CD4-positive, CD25-positive, alpha-beta regulatory T cell (primary cell): Measurements from ENCODE around the gene WWOX. TPM values are rescaled to one million over a fixed set of nuclear protein-coding genes. Genes with fewer than 3 reads are reported as not detected.
"Not testable (repeated sequence)": the region's sequence is repeated elsewhere in the genome, so short reads cannot be mapped to it uniquely, and the experiment has no call there.

Experiments used
- ATAC-seq, 2 donors: fragments of 150-1000 bp; cut with Tn5 transposase; one replicate each; pipeline ENCODE4 v1.10.0; 2021; ENCODE audit warnings: low read depth in 2 of 2, moderate number of reproducible peaks in 2 of 2, moderate library complexity in 1 of 2
- DNase-seq, 3 donors: peaks; one replicate each; pipeline versions ENCODE4 v3.0.0 to v3.0.0-alpha.2; 2012 to 2022; ENCODE audit warnings: mixed read lengths in 1 of 3
- H3K27ac ChIP-seq: one replicate; pipeline ENCODE4 v1.7.0; 2013; ENCODE audit warnings: mild to moderate bottlenecking, low read length; ENCODE audit not compliant: insufficient read depth, poor library complexity, severe bottlenecking
- H3K27me3 ChIP-seq: one replicate; pipeline ENCODE4 v1.7.0; 2013; ENCODE audit warnings: low read length; ENCODE audit not compliant: control insufficient read depth, insufficient read depth
- H3K36me3 ChIP-seq: one replicate; pipeline ENCODE4 v1.7.0; 2013; ENCODE audit warnings: mild to moderate bottlenecking, low read length, moderate library complexity; ENCODE audit not compliant: control insufficient read depth, insufficient read depth
- H3K4me1 ChIP-seq: 2 replicates; pipeline ENCODE4 v1.7.0; 2013; ENCODE audit warnings: mild to moderate bottlenecking, low read length; ENCODE audit not compliant: insufficient read depth, control insufficient read depth, poor library complexity, severe bottlenecking
- H3K4me3 ChIP-seq: one replicate; pipeline ENCODE4 v1.7.0; 2013; ENCODE audit warnings: low read depth, mild to moderate bottlenecking, low read length, moderate library complexity
- H3K9me3 ChIP-seq, 2 experiments: 1 replicate in 1 of 2; 2 replicates in 1 of 2; pipeline ENCODE4 v1.7.0; 2013; ENCODE audit warnings: low read length in 2 of 2, mild to moderate bottlenecking in 1 of 2, moderate library complexity in 1 of 2; ENCODE audit not compliant: control insufficient read depth in 2 of 2
- H3K27ac Mint-ChIP-seq, 3 donors: one replicate each; pipeline ENCODE4 v1.8.0; 2020 to 2022; ENCODE audit warnings: mild to moderate bottlenecking in 3 of 3, mixed read lengths in 3 of 3, moderate library complexity in 2 of 3
- H3K27me3 Mint-ChIP-seq: one replicate; pipeline ENCODE4 v1.8.0; 2022; ENCODE audit warnings: mild to moderate bottlenecking, mixed read lengths
- H3K36me3 Mint-ChIP-seq: one replicate; pipeline ENCODE4 v1.8.0; 2020; ENCODE audit warnings: mixed read lengths
- H3K4me1 Mint-ChIP-seq, 4 donors: one replicate each; pipeline ENCODE4 v1.8.0; 2020 to 2022; ENCODE audit warnings: mixed read lengths in 4 of 4, mild to moderate bottlenecking in 1 of 4
- H3K4me3 Mint-ChIP-seq, 4 donors: one replicate each; pipeline ENCODE4 v1.8.0; 2020 to 2022; ENCODE audit warnings: mild to moderate bottlenecking in 4 of 4, mixed read lengths in 4 of 4, moderate library complexity in 3 of 4
- H3K9me3 Mint-ChIP-seq, 7 donors: one replicate each; pipeline ENCODE4 v1.8.0; 2020 to 2022; ENCODE audit warnings: mixed read lengths in 7 of 7, mild to moderate bottlenecking in 3 of 7, moderate library complexity in 2 of 7
- polyA plus RNA-seq, 4 donors: library from polyadenylated mRNA; unstranded; fragments of 300-500 nt; fragmentation: Illumina TruSeq; gene quantifications; one replicate each; pipeline ENCODE4 v1.2.3, GENCODE V29; 2021
- total RNA-seq: library from RNA; stranded (reverse); gene quantifications from one replicate; pipeline ENCODE4 v1.2.3, GENCODE V29; 2022

The WWOX gene
- total and polyA plus RNA-seq, 5 donors from 2014 or later, result 10.3 to 18.6 (median 12.8) TPM

DNA sequence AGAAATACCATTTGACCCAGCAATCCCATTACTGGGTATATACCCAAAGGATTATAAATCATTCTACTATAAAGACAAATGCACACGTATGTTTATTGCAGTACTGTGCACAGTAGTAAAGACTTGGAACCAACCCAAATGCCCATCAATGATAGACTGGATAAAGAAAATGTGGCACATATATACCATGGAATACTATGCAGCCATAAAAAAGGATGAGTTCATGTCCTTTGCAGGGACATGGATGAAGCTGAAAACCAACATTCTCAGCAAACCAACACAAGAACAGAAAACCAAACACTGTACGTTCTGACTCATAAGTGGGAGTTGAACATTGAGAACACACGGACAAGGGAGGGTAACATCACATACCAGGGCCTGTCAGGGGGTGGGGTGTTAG lies 1126.5 kb downstream of the WWOX start:
- H3K4me1 ChIP-seq, H3K9me3 Mint-ChIP-seq, DNase-seq, H3K27ac ChIP-seq, H3K4me3 ChIP-seq, H3K36me3 Mint-ChIP-seq, H3K4me1 Mint-ChIP-seq, H3K4me3 Mint-ChIP-seq, H3K27me3 ChIP-seq, H3K9me3 ChIP-seq, H3K27ac Mint-ChIP-seq, ATAC-seq, H3K36me3 ChIP-seq: not testable (repeated sequence)
- peaks cover 14% of the 10 kb centered on the region for H3K27me3 Mint-ChIP-seq

DNA sequence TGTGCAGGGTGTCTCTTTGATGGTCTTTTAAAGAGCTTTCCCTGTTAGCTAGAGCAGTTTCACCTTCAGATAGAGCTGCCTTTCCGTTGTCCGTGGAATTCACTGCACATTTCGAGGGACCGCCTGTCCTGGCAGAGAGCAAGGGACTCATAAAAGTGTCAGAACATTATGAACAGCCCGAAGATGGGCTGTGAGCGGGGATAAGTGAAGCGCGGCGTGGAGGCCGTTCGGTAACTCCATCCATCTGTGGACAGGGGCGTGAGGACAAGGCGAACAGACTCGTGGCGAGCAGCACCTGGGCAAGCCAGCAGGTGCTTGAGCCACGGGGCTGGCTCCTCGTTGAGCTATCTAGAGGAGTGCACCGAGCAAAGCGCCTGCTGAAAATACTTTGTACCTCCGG lies 1129.9 kb downstream of the WWOX start:
- ATAC-seq (no peak), DNase-seq (no peak)
- Mint-ChIP-seq H3K27ac (no peak overlapping the region), H3K36me3 (no peaks in the 10 kb centered on the region), H3K4me1 (no peaks in the 10 kb centered on the region), H3K4me3 (no peak overlapping the region), H3K27me3 (peaks cover 5% of the 10 kb centered on the region), H3K9me3 (peaks cover 0 to 6% (median 0%) of the 10 kb centered on the region in 7 donors)
- Histone ChIP-seq H3K27me3 (no peaks in the 10 kb centered on the region), H3K27ac (no peak overlapping the region), H3K36me3 (no peaks in the 10 kb centered on the region), H3K4me3 (no peak overlapping the region), H3K4me1 (no peaks in the 10 kb centered on the region), H3K9me3 (no peaks in the 10 kb centered on the region)

DNA sequence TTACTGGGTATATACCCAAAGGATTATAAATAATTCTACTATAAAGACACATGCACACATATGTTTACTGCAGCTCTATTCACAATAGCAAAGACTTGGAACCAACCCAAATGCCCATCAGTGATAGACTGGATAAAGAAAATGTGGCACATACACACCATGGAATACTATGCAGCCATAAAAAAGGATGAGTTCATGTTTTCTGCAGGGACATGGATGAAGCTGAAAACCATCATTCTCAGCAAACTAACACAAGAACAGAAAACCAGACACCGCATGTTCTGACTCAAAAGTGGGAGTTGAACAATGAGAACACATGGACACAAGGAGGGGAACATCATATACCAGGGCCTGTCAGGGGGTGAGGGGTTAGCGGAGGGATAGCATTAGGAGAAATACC lies 1146.2 kb downstream of the WWOX start:
- not testable (repeated sequence) for H3K27ac Mint-ChIP-seq, H3K36me3 Mint-ChIP-seq, H3K4me1 Mint-ChIP-seq, H3K4me1 ChIP-seq, H3K27ac ChIP-seq, ATAC-seq, H3K4me3 Mint-ChIP-seq, H3K36me3 ChIP-seq, DNase-seq, H3K4me3 ChIP-seq, H3K27me3 ChIP-seq, H3K9me3 Mint-ChIP-seq, H3K9me3 ChIP-seq
- H3K27me3 Mint-ChIP-seq, result peaks cover 15% of the 10 kb centered on the region

DNA sequence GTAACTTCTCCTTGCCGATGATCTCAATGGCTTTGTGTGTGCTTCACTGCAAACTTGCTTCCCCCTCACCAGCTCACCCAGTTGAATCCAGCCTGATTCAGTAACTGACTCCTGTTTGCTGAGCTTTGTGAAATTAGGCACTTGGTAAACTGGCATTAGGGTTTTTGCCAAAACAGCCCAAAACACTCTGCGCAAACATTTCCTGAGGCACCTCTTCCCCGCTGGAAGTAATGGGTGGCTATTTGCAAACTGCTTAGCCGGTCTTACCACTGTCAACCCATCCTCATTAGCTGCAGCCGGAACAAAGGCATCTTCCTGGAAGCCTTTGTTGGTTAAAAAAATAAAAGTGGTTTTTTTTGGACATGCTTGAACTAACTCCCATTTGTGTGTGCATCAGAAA lies 1147.9 kb downstream of the WWOX start:
- ATAC-seq, result no peak
- DNase-seq, result no peak
- no peak overlapping the region for H3K27ac ChIP-seq
- Mint-ChIP-seq H3K9me3 (peaks cover 0 to 3% (median 0%) of the 10 kb centered on the region in 7 donors), H3K27me3 (peaks cover 10% of the 10 kb centered on the region), H3K36me3 (no peaks in the 10 kb centered on the region), H3K27ac (no peak overlapping the region), H3K4me3 (no peak overlapping the region), H3K4me1 (no peaks in the 10 kb centered on the region)
- no peaks in the 10 kb centered on the region for H3K9me3 ChIP-seq
- H3K4me1 ChIP-seq, result no peaks in the 10 kb centered on the region
- H3K4me3 ChIP-seq, result no peak overlapping the region
- no peaks in the 10 kb centered on the region for H3K27me3 ChIP-seq
- no peaks in the 10 kb centered on the region for H3K36me3 ChIP-seq

DNA sequence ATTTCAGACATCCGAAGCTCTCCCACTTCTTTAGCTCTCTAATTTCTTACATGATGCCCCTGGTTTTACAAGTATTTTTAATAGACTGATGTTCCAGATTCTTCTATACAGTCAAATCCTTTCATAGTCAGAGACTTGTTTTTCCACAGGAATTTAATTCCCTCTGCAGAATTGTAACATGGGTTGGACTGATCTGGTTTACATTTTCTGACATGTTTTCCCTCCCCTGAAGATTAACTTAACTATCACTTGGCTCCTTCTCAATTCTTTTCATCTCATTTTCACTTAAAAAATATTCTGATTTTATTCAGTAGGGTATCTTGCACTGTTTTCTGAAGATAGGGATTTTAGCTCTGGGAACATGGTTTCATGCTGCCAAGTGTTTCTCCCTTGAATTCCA lies 1148.9 kb downstream of the WWOX start:
- no peak for DNase-seq
- no peaks in the 10 kb centered on the region for H3K36me3 ChIP-seq
- H3K4me1 ChIP-seq, result no peaks in the 10 kb centered on the region
- no peak for ATAC-seq
- peaks cover 13% of the 10 kb centered on the region for H3K27me3 Mint-ChIP-seq
- no peak overlapping the region for H3K27ac ChIP-seq
- no peaks in the 10 kb centered on the region for H3K27me3 ChIP-seq
- no peak overlapping the region for H3K4me3 Mint-ChIP-seq
- no peaks in the 10 kb centered on the region for H3K36me3 Mint-ChIP-seq
- H3K4me3 ChIP-seq, result no peak overlapping the region
- H3K9me3 Mint-ChIP-seq, result peaks cover 0 to 3% (median 0%) of the 10 kb centered on the region in 7 donors
- H3K27ac Mint-ChIP-seq, result no peak overlapping the region
- H3K9me3 ChIP-seq, result no peaks in the 10 kb centered on the region
- no peaks in the 10 kb centered on the region for H3K4me1 Mint-ChIP-seq

DNA sequence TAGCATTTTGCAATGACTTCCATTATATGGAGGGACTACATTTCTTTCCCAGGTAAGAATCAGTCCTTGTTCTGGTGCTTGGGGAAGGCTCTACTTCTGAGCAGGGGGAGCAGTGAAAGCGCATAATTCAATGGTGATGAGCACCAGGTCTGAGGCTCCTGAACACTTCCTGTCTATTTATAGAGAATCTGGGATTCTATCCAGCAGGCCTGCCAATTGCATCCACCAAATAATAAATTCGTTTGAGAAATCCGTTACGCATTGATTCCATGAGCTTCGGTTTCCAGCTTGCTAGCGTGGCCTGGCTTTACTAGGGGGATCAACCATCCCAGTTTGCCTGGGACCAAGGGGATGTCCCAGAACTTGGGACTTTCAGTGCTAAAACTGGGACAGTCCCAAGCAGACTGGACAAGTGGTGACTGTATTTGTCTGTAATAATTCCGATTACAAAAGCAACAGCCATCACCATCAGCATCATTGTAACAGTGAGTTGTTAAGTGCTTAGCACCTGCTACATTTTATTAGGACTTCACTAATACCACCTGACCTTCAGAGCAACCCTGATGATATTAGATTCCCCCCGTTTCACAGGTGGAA lies 1151.1 kb downstream of the WWOX start:
- H3K27me3 ChIP-seq, result no peaks in the 10 kb centered on the region
- H3K36me3 ChIP-seq, result no peaks in the 10 kb centered on the region
- no peak overlapping the region for H3K27ac ChIP-seq
- Mint-ChIP-seq H3K27ac (no peak overlapping the region), H3K4me1 (no peaks in the 10 kb centered on the region), H3K9me3 (peaks cover 0 to 2% (median 0%) of the 10 kb centered on the region in 7 donors), H3K36me3 (no peaks in the 10 kb centered on the region), H3K4me3 (no peak overlapping the region), H3K27me3 (peaks cover 17% of the 10 kb centered on the region)
- H3K4me1 ChIP-seq, result no peaks in the 10 kb centered on the region
- ATAC-seq, result no peak
- no peak overlapping the region for H3K4me3 ChIP-seq
- DNase-seq, result no peak
- no peaks in the 10 kb centered on the region for H3K9me3 ChIP-seq

DNA sequence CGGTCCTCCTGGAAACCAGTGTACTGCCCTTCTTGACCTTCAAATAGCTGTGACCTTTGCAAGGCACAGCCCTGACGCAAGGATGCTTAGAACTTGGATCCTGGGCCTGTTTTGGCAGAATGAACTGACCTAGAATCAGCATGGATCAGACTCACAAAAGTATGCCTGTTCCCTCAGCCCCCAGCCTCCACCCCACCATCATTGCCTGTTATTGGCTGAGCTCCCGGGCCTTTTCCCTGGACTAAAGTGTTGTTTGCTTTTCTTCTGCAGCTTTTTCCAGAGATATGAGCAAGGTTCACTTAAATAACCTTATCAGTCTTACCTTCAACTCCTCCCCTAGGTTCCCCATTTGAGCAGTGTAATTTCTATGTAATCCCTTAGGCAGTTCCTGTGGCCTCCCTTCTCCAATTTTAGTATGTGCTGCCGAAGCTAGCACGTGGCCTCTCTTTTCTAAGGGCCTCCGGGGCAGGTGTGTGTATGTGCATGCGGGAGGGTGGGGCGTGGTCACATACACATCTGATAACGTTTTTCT lies 1153.7 kb downstream of the WWOX start:
- no peaks in the 10 kb centered on the region for H3K36me3 Mint-ChIP-seq
- peaks cover 17% of the 10 kb centered on the region for H3K27me3 Mint-ChIP-seq
- peaks cover 0 to 8% (median 0%) of the 10 kb centered on the region in 4 donors for H3K4me1 Mint-ChIP-seq
- Histone ChIP-seq H3K27me3 (no peaks in the 10 kb centered on the region), H3K9me3 (no peaks in the 10 kb centered on the region), H3K27ac (no peak overlapping the region), H3K36me3 (no peaks in the 10 kb centered on the region), H3K4me3 (no peak overlapping the region), H3K4me1 (no peaks in the 10 kb centered on the region)
- no peak for ATAC-seq
- no peaks in the 10 kb centered on the region for H3K9me3 Mint-ChIP-seq
- no peak overlapping the region for H3K27ac Mint-ChIP-seq
- no peak overlapping the region for H3K4me3 Mint-ChIP-seq
- DNase-seq, result no peak

DNA sequence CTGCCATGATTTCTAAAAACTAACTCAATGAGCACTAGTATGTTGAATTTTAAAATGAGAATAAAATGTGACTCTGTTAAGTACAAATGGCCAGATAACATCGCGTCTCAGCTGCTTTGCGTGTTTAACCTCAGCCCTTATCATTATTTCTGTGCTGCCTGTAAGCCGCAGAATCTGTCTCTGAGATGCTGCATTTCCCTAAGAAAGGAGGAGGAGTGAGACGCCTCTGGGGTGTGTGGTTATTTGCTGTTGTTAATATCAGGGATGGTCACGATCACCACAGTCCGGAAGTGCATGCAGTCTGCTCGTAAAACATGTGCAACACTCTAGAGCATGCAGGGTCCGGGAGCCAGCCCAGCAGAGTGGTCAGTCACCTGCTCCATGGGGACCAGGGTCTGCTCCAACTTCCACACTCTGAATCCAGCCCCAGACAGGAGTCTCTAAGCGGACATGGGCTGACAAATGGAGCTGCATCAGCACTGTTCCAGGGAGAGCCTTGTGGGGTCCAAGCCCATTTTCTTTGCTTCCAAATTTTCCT lies 1158.6 kb downstream of the WWOX start:
- ATAC-seq (no peak), DNase-seq (no peak)
- H3K27me3 Mint-ChIP-seq, result peaks cover 23% of the 10 kb centered on the region
- H3K27ac Mint-ChIP-seq, result peak overlapping the region in 1 of 3 donors; percentile 23
- H3K27ac ChIP-seq, result no peak overlapping the region
- H3K36me3 ChIP-seq, result no peaks in the 10 kb centered on the region
- peaks cover 6% of the 10 kb centered on the region for H3K4me1 ChIP-seq
- H3K4me3 Mint-ChIP-seq, result no peak overlapping the region
- H3K4me1 Mint-ChIP-seq, result peaks cover 0 to 11% (median 6%) of the 10 kb centered on the region in 4 donors
- H3K27me3 ChIP-seq, result no peaks in the 10 kb centered on the region
- H3K36me3 Mint-ChIP-seq, result no peaks in the 10 kb centered on the region
- no peak overlapping the region for H3K4me3 ChIP-seq
- H3K9me3 ChIP-seq, result no peaks in the 10 kb centered on the region
- H3K9me3 Mint-ChIP-seq, result peaks cover 0 to 3% (median 0%) of the 10 kb centered on the region in 7 donors
